Right atrium auricular region (tissue), 2 donors: ENCODE results near the gene DNAJC22. TPM values are rescaled to one million over a fixed set of nuclear protein-coding genes. Genes with fewer than 3 reads are reported as not detected.
A peak's percentile ranks its signal among the peaks of the same experiment; 100 is the strongest.

Experiments
- DNase-seq: peaks from one replicate; pipeline ENCODE4 v3.0.0-alpha.2; 2019; ENCODE audit warnings: low spot score
- H3K27ac ChIP-seq, 2 donors: fragments of 200-600 bp; sonication (generic); 1 replicate in 1 of 2; 2 replicates in 1 of 2; pipeline ENCODE4 v1.5.1; 2016 to 2019
- H3K27me3 ChIP-seq, 2 donors: fragments of 200-600 bp; sonication (generic); one replicate each; pipeline versions ENCODE4 v1.5.1 to v1.6.0; 2017 to 2019
- H3K36me3 ChIP-seq: fragments of 200-600 bp; sonication (generic); one replicate; pipeline ENCODE4 v1.5.1; 2016
- H3K4me1 ChIP-seq, 2 donors: fragments of 200-600 bp; sonication (generic); one replicate each; pipeline versions ENCODE4 v1.5.1 to v1.6.0; 2017 to 2019
- H3K4me3 ChIP-seq, 2 donors: fragments of 200-600 bp; sonication (generic); 1 replicate in 1 of 2; 2 replicates in 1 of 2; pipeline ENCODE4 v1.5.1; 2017 to 2019; ENCODE audit warnings: mild to moderate bottlenecking in 1 of 2, moderate library complexity in 1 of 2
- H3K9me3 ChIP-seq, 2 donors: fragments of 200-600 bp; sonication (generic); one replicate each; pipeline ENCODE4 v1.5.1; 2019
- total RNA-seq, 2 donors: library from RNA; depleted of rRNA; stranded (reverse); fragments of >200 nt; gene quantifications; one replicate each; pipeline ENCODE4 v1.1.0, GENCODE V29; 2016
- TF ChIP-seq, protein P1 (sequence below), 2 donors: fragments of 200-600 bp; sonication (generic); IDR thresholded peaks; one replicate each; pipeline ENCODE4 v1.5.1; 2019; ENCODE audit warnings: antibody characterized with exemption in 2 of 2

The DNAJC22 gene
- total RNA-seq, 2 donors from 2014 or later = 0.93 to 1.2 TPM

DNA sequence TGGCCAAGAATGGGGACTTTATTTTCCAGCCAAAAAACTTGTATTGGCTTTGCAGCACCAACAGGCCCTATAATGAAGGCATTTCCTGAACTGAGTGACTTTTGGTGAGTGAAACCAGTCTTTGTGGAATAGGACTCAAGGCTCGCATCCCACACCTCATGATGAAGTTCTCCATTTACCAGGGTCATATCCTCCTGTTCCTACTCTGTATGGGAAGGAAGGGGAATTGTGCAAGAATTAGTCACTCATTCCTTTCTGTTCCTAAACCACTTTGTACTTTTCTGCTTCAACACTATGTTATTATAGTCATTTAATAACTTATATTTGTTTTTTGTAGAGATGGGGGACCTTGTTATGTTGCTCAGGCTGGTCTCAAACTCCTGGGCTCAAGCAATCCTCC lies 18.3 kb downstream of the DNAJC22 start:
- Histone ChIP-seq H3K27me3 (no peaks in the 10 kb centered on the region), H3K27ac (no peak overlapping the region), H3K4me3 (no peak overlapping the region), H3K4me1 (peaks cover 0 to 25% of the 10 kb centered on the region in 2 donors), H3K36me3 (no peaks in the 10 kb centered on the region), H3K9me3 (no peaks in the 10 kb centered on the region)
- TF ChIP-seq, protein P1, sequence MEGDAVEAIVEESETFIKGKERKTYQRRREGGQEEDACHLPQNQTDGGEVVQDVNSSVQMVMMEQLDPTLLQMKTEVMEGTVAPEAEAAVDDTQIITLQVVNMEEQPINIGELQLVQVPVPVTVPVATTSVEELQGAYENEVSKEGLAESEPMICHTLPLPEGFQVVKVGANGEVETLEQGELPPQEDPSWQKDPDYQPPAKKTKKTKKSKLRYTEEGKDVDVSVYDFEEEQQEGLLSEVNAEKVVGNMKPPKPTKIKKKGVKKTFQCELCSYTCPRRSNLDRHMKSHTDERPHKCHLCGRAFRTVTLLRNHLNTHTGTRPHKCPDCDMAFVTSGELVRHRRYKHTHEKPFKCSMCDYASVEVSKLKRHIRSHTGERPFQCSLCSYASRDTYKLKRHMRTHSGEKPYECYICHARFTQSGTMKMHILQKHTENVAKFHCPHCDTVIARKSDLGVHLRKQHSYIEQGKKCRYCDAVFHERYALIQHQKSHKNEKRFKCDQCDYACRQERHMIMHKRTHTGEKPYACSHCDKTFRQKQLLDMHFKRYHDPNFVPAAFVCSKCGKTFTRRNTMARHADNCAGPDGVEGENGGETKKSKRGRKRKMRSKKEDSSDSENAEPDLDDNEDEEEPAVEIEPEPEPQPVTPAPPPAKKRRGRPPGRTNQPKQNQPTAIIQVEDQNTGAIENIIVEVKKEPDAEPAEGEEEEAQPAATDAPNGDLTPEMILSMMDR (IDR thresholded peaks at IDR 0.05) = no peak
- peak; percentile 56 for DNase-seq

DNA sequence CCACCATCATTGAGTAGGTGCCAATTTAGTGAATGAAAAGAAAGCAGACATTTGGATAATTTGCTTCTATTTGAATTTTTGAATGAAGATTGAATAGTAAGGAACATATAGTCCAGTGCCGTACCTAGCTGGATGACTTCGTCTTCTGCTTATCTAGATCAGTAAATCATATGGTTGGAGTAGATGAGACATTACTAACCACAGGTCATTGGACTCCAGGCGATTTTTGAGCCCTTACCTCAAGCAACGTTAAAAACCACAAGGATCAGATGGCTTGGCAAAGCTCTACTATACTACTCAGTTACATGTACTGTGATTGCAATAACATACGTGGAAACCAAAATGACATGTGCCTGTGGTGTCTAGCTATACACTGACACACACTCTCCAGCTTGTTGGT lies 18.9 kb downstream of the DNAJC22 start:
- Histone ChIP-seq H3K36me3 (no peaks in the 10 kb centered on the region), H3K27ac (no peak overlapping the region), H3K27me3 (no peaks in the 10 kb centered on the region), H3K4me1 (peaks cover 0 to 28% of the 10 kb centered on the region in 2 donors), H3K4me3 (peak overlapping the region in 1 of 2 donors; percentile 84), H3K9me3 (no peaks in the 10 kb centered on the region)
- TF ChIP-seq, protein P1 (IDR thresholded peaks at IDR 0.05) = no peak
- DNase-seq = no peak

DNA sequence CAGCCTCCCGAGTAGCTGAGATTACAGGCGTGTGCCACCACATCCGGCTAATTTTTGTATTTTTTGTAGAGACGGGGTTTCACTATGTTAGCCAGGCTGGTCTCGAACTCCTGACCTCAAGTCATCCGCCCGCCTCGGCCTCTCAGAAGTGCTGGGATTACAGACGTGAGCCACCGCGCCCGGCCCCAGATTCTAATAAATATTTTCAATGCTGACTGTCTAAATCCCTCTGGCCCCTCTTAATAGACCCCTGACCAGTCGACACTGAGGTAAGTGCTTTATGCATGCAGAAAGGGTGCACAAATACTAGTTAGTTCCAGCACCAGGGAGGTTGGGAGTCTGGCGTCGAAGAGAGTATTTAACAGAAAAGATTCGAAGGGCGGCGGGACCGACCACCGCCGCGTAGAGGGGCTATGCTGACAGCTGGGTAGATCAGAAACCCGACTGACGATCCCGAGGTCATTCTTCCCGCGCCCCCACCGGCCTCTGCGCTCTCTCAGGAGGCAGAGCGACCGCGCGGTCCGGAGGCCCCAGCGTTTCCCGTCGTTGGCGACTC lies 19.5 kb downstream of the DNAJC22 start:
- peak overlapping the region; percentile 95 to 99 for H3K27ac ChIP-seq
- H3K4me3 ChIP-seq = peak overlapping the region; percentile 84 to 91
- no peaks in the 10 kb centered on the region for H3K9me3 ChIP-seq
- H3K4me1 ChIP-seq = peaks cover 0 to 28% of the 10 kb centered on the region in 2 donors
- H3K36me3 ChIP-seq = no peaks in the 10 kb centered on the region
- DNase-seq = no peak
- no peaks in the 10 kb centered on the region for H3K27me3 ChIP-seq
- TF ChIP-seq, protein P1 (IDR thresholded peaks at IDR 0.05) = no peak

DNA sequence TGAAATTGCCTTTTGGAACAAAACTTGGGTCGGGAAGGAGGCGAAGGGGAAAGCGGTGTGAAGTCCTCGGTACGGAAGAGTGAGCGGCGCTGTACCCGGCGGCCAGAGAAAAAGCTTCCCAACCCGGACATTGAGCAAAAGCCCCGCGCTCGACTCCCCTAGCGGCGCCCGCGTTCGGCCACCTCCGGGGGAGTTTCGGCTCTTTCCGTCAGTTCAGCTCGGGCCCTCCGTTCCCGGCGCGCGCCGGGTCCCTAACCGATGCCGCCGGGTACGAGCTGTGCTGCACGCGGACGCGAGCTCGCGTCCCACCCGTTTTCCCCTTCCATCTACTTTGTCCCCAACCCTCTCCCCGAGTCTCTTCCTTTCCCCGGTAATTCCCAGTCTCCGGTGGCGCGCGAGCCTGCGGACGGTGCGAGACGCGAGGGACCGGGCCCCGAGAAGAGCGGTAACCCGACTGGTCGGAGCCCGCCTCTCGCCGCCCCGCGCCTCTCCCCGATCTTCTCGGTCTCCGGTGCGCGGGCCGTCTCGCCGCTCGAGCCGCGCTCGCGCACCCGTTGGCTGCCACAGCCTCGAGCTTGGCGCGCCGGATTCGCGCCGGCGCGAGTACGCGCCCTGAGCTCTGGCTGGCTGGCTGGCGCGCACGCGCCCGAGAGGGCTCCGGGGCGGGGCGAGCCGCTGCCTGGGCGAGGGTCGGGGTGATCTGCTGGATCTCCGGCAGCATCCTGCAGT lies 20.1 kb downstream of the DNAJC22 start:
- Histone ChIP-seq H3K27ac (peak overlapping the region; percentile 95 to 99), H3K36me3 (no peaks in the 10 kb centered on the region), H3K27me3 (no peaks in the 10 kb centered on the region), H3K4me1 (peaks cover 0 to 28% of the 10 kb centered on the region in 2 donors), H3K4me3 (peak overlapping the region; percentile 84 to 91), H3K9me3 (no peaks in the 10 kb centered on the region)
- TF ChIP-seq, protein P1 (IDR thresholded peaks at IDR 0.05) = peak in 1 of 2 donors; percentile 59
- peak; percentile 87 for DNase-seq

DNA sequence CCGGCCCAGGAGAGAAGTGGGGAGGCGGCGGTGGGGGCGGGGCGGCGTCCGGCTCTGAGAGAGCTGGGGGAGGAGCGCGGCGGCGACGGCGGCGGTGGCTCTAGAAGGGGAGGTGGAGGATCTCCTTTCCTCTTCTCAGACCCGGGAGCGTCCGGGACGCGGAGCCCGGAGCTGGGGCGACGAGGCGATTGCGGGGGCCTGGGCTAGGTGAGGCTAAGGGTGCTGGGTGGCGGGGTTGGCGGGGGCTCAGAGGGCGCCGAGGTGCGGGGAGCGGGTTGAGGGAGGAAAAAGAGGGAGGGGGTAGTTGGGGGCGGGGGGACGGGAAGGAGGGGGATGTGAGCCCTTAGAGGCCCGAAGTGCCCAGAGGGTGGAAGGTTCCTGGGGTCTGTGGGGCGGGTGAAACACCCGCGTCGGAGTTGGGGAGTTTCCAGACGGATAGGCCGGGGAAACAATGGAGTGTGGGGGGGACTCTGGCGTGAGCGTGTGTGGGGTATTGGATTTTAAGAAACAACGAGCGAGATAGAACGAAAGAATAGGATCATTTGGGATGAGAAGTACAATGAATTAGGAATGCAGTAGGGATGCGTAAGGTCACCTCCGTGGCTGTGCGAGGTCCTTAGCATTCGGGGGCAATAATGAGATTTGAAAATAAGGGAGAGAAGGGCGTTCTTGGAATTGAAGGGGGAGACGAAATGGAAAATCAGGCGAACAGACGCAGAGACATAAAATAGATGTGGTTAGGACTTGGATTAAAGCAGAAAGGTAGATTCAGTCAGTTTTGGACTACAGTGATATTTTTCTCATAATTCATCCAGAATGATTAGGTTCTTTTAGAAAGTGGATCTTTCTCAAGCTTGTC lies 20.9 kb downstream of the DNAJC22 start, which contains the start of gene SPATS2:
SPATS2 (plus strand) TSS at position 82 of the 859 bp plus-strand sequence. CDS start 93,551 bp downstream, outside the sequence.
- Histone ChIP-seq H3K4me3 (peak within 1 kb of the TSS; percentile 84 to 91), H3K27ac (peak within 1 kb of the TSS; percentile 95 to 99), H3K27me3 (no peaks in the 10 kb centered on the region), H3K4me1 (peaks cover 0 to 28% of the 10 kb centered on the region in 2 donors), H3K36me3 (no peaks in the 10 kb centered on the region), H3K9me3 (no peaks in the 10 kb centered on the region)
- peak; percentile 92 for DNase-seq
- TF ChIP-seq, protein P1 (IDR thresholded peaks at IDR 0.05) = no peak
